Peyer's patch (tissue), 4 donors: ENCODE results near the gene ACVR2B.

Experiments used
- CTCF ChIP-seq, 6 experiments: fragments of 450-650 bp in 4 of 6; fragments of 200-600 bp in 2 of 6; sonication (generic) in 1 of 6; IDR thresholded peaks; one replicate each; pipeline ENCODE4 v1.5.1; 2017 to 2019; ENCODE audit warnings: antibody characterized with exemption in 6 of 6, mild to moderate bottlenecking in 3 of 6, moderate library complexity in 1 of 6
- POLR2A ChIP-seq, 2 donors: fragments of 450-650 bp; IDR thresholded peaks; one replicate each; pipeline ENCODE4 v1.5.1; 2017; ENCODE audit warnings: antibody characterized with exemption in 2 of 2, mild to moderate bottlenecking in 2 of 2, moderate library complexity in 2 of 2

GRCh38 chr3:38515367-38515766 is 61.7 kb downstream of the ACVR2B start:
- no peak for TF ChIP-seq CTCF (IDR thresholded peaks at IDR 0.05)
- TF ChIP-seq POLR2A (IDR thresholded peaks at IDR 0.05) = no peak
